Articular chondrocyte of knee joint (primary cell): ENCODE results near the gene TMEM203. TPM values are rescaled to one million over a fixed set of nuclear protein-coding genes. Genes with fewer than 3 reads are reported as not detected.

Source experiments
- small RNA-seq: library from RNA; depleted of rRNA; stranded (forward); fragments of <200 nt; gene quantifications from one replicate; pipeline ENCODE3, GENCODE V24; 2012
- total RNA-seq: library from RNA; depleted of rRNA; stranded (reverse); fragments of >200 nt; gene quantifications from 2 replicates; pipeline ENCODE4 v1.2.3, GENCODE V29; 2012

Gene TMEM203
- total RNA-seq, 1 donor = 29.4 TPM

Small RNA genes within 50 kb of the gene (small RNA-seq; reads per million reads assigned to genes)
- gene MIR3621 = not detected

Other genes with a start within 250 kb of the TMEM203 start
- gene PTGDS, start 228.1 kb downstream of the TMEM203 start, total RNA-seq = 0.65 and 5.1 TPM in 2 replicates
- gene LCNL1, start 222.7 kb downstream of the TMEM203 start, total RNA-seq = 0.11 and 0.65 TPM in 2 replicates
- gene PAXX, start 213.2 kb downstream of the TMEM203 start, total RNA-seq = 12.1 and 12.8 TPM in 2 replicates
- gene CLIC3, start 209.1 kb downstream of the TMEM203 start, total RNA-seq = 16.0 and 16.6 TPM in 2 replicates
- gene ABCA2, start 177.4 kb downstream of the TMEM203 start, total RNA-seq = 16.3 and 17.5 TPM in 2 replicates
- not detected in 2 replicates for gene FUT7, start 173.6 kb downstream of the TMEM203 start, total RNA-seq
- 20.0 and 20.1 TPM in 2 replicates for gene NPDC1, start 159.5 kb downstream of the TMEM203 start, total RNA-seq
- gene ENTPD2, start 151.6 kb downstream of the TMEM203 start, total RNA-seq = not detected in 2 replicates
- gene SAPCD2, start 135.1 kb downstream of the TMEM203 start, total RNA-seq = 2.9 and 4.0 TPM in 2 replicates
- 15.6 and 22.1 TPM in 2 replicates for gene UAP1L1, start 128.1 kb downstream of the TMEM203 start, total RNA-seq
- 60.6 and 60.9 TPM in 2 replicates for gene MAN1B1, start 118.7 kb downstream of the TMEM203 start, total RNA-seq
- 66.0 and 68.3 TPM in 2 replicates for gene DPP7, start 90.9 kb downstream of the TMEM203 start, total RNA-seq
- gene GRIN1, start 66.5 kb downstream of the TMEM203 start, total RNA-seq = under 0.01 TPM in 1 of 2 replicates, not detected in the other
- gene LRRC26, start 35.6 kb downstream of the TMEM203 start, total RNA-seq = not detected in 2 replicates
- not detected in 2 replicates for gene TMEM210, start 33.6 kb downstream of the TMEM203 start, total RNA-seq
- 21.9 and 24.7 TPM in 2 replicates for gene ANAPC2, start 17.1 kb downstream of the TMEM203 start, total RNA-seq
- gene SSNA1, start 17.0 kb downstream of the TMEM203 start, total RNA-seq = 41.7 and 44.6 TPM in 2 replicates
- 5.4 and 6.1 TPM in 2 replicates for gene TPRN, start 4.9 kb downstream of the TMEM203 start, total RNA-seq
- 4.0 and 4.1 TPM in 2 replicates for gene NDOR1, start 52 bp upstream of the TMEM203 start, total RNA-seq
- gene RNF208, start 16.6 kb upstream of the TMEM203 start, total RNA-seq = 0.39 TPM in 1 of 2 replicates, not detected in the other
- gene CYSRT1, start 19.5 kb upstream of the TMEM203 start, total RNA-seq = 0.52 and 0.76 TPM in 2 replicates
- not detected in 2 replicates for gene RNF224, start 21.9 kb upstream of the TMEM203 start, total RNA-seq
- not detected in 2 replicates for gene SLC34A3, start 25.3 kb upstream of the TMEM203 start, total RNA-seq
- 114 and 130 TPM in 2 replicates for gene TUBB4B, start 35.6 kb upstream of the TMEM203 start, total RNA-seq
- gene STPG3, start 45.6 kb upstream of the TMEM203 start, total RNA-seq = not detected in 2 replicates
- 37.6 and 40.1 TPM in 2 replicates for gene NELFB, start 49.7 kb upstream of the TMEM203 start, total RNA-seq
- gene TOR4A, start 72.1 kb upstream of the TMEM203 start, total RNA-seq = 8.6 and 13.4 TPM in 2 replicates
- 0.13 and 0.22 TPM in 2 replicates for gene NRARP, start 96.6 kb upstream of the TMEM203 start, total RNA-seq
- 6.3 and 7.6 TPM in 2 replicates for gene EXD3, start 217.5 kb upstream of the TMEM203 start, total RNA-seq
- gene NOXA1, start 217.7 kb upstream of the TMEM203 start, total RNA-seq = 0.39 and 0.65 TPM in 2 replicates
- gene ENTPD8, start 235.7 kb upstream of the TMEM203 start, total RNA-seq = not detected in 2 replicates